ENCODE results near the gene TEAD1. TPM values are rescaled to one million over a fixed set of nuclear protein-coding genes. Genes with fewer than 3 reads are reported as not detected.

The TEAD1 gene
- polyA plus RNA-seq, 5 donors: 47.5 to 104 (median 79.0) TPM

DNA sequence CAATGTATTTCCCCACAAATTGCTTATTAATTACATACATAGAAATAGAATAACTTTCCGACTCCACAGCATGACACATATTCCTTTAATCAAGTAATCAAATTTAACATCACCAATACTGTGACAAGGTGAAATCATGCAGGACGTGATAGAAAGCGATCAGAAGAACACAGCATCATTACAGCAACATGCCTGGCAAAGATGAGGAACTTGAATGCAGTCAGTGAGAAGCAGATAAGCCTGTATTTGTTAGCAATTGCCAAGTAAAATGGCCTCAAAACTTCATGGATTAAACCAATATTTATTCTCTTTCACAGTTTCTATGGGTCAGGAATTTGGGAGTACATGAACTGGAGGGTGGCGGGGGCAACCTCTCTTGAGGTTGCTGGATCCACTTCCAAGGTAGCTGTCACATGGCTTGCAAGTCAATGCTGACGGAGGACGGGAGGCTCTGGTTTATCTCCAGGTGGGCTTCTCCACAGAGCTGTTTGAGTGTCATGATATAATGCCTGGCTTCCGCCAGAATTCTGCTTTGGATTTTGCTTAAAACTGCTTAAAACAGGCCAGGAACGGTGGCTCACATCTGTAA, 12.0 kb upstream of the TEAD1 start:
- no peak for DNase-seq

DNA sequence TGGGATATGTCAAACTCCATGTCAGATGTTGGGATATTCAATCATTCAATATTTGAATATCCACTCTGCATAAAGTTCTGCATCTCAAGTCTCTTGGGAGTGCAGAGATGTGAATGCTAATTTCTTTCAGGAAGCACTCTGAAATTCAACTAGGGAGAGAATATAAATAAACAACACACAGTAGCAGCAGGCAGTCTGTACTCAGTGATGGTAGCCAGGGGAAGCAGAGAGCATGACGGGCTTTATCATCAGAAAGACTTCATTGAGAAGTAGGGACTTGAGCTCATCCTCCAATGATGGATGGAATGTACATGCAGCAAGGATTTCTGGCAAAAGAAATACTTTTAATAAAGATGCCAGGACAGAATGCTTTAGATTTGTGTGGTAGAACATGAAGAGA, 9.8 kb upstream of the TEAD1 start:
- DNase-seq: no peak

DNA sequence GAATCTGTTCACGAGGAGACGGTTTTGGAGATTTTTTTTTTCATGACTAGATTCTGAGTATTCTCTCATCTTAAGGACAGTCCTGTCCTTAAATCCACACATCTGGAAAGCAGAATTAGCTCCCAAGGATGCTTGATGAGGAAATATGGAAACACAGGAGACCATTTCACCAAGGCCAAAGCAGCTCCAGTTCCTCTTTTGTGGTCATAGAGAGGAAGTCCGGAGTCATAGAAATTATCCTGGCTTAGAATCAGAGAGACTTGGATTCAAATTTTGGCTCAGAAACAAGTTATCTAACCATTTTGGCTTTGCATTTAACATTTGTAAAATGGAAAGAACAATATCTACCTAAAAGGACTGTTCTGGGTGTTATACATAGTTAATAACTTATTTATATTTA, 7.3 kb upstream of the TEAD1 start:
- no peak for DNase-seq

DNA sequence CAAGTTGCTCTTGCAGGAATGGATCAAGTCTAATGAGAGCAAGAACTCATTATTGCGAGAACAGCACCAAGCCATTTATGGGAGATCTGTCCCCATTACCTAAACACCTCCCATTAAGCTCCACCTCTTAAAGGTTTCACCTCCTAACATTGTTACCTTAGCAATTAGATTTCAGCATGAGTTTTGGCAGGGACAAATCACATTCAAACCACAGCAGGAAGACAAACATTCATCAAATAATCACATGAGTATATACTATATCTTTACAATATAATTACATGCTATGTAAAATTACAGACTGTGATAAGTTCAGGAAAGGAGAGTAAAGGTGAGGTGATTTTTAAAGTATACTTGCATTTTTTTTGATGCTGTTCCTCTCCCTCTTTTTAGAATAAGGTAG, 6.6 kb upstream of the TEAD1 start:
- no peak for DNase-seq

DNA sequence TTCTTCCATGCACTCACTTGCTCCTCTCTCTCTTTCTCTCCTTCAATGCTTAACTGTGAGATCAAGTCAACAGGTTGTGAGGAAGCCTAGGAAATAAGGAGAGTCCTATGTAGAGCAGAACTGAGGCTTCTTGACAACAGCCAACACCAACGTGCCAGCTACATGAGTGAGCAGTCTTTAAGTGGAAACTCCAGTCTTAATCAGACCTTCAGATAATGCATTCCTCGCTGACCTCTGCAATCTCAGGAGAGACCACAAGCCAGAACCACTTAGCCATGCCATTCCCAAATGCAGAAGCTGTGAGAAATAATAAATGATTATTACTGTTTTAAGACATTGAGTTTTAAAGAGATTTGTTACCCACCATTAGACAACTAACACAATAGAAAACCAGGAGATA, 6.1 kb upstream of the TEAD1 start:
- DNase-seq: no peak

DNA sequence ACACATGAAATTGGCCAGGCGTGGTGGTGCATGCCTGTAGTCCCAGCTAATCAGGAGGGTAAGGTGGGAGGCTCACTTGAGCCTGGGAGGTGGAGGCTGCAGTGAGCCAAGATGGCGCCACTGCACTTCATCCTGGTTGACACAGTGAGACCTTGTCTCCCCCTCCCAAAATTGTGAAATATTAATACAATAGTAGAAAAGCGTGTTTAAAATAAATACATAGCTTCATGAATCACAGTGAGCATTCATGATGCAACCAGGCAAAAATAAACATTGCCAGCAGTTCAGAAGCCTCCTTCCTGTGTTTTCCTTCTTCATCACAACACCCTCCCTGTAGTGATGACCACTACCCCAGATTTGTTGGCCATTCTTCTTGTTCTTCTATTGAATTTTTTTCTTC, 4.3 kb upstream of the TEAD1 start:
- DNase-seq: no peak

DNA sequence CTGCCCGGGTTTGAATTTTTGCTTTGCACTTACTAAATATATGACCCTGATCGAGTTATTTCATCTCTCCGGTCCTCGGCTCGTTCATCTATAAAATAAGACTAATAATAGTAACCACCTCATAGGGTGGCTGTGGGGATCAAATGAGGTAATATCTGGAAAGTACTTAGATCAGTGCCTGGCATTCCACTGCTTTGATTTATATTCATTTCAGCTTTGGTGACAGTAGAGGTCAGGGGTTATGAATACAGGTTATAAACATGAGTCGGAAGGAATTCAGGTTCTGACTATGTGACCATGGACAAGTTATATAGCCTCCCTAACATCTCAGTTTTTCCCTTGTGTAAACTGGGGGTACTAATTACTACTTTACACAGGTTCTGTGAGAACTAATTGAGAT, 2.9 kb upstream of the TEAD1 start:
- DNase-seq: no peak

DNA sequence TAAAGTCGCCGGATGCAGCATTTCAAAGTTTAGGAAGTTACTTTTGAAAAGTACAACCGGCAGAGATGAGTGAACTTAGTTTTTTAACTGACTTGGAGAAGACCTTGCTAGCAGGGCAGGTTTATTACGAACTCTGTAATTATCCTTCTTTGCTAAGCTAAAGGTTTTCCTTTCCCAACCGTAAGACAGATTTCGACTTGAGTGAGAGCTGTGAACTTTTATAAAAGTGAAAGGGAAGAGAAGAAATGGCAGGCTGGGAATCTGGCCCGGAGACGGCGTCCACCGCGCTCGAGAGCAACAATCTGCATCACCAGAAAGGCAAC, 659 bp upstream of the TEAD1 start:
- no peak for DNase-seq

DNA sequence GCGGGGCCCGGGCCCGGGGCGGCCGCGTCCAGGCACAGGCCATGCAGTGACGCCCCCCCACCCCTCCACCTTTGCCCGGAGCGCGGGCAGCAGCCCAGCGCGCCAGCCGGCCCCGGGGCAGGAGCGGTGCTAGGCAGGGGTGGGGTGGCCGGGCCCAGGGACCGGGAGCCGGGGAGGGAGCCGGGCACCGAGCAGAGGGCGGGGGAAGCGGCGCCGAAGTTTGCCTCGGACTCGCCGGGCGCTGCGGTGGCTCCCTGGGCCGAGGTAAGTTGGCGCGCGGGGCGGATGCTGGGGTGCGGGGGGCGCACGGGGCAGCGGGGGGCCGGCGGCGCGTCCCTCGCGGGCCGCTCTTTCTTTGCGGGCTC, 332 bp downstream of the TEAD1 start:
- no peak for DNase-seq

DNA sequence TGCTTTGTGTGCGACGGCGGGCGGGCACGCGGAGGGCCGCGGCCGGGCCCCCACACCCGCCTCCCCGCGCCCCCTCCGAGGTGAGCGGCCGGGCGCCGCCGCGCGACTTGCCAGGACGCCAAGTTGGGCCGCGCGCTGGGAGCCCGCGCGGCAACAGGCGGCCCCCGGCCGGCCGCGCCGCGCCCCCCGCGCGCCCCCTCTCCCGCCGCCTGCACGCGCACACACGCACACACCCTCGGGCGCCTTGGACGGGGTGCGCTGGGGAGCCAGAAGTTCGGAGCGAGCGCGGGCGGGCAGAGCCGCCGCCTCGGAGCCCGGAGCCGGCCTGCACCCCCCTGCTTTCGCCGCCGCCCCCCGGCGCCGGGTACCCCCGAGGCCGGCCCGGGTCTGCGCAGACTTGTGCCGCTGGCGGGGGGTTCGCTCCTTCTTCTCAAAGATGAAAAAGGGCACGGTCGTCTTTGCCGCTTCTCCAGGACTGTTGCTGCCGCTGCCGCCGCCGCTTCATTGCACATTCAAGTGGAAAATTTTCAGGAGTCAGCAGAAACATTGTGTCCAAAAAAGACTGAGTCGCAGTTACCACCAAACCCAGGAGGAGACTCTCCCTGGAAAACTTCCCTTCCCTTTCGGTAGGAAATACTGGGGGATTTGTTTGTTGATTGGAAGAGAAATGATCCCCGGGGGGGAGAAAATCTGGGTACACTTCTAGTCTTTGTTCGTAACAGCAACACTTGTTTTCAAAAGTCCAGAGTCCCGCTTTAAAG, 895 bp downstream of the TEAD1 start:
- no peak for DNase-seq

DNA sequence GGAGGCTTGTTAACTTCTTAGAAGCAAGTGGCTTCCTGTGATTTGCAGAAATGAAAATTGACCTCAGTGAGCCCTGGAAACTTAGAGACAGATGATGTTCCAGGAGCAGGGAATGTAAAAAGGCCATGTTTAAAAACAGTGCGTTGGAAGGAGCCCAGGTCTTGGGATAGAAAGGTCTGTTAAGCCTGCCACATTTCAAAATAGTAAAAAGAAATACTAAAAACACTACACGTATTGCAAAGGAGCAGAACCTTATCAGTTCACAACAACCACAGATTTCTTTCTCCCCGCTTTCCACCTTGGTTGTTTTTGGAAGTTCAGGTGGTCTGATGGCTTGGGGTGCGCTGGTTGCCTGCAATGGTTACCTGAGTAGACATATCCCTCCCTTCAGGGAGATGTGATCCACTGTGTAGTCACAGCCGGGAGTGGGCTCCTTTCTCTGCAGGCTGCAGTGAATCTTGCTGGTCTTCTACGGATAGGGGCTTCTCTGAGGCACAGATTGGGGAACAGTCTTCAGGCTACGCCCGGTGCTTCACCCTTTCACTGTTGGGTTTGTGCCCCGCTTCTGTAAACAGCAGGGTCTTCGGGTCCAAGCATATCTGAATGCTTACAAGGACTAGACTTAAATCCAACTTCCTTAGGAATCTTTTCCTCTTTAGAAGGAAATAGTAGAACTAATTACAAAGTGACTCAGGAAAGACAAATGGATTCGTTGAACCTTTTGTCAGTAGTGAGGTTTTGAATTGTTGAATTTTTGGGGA, 1.9 kb downstream of the TEAD1 start:
- DNase-seq: no peak

DNA sequence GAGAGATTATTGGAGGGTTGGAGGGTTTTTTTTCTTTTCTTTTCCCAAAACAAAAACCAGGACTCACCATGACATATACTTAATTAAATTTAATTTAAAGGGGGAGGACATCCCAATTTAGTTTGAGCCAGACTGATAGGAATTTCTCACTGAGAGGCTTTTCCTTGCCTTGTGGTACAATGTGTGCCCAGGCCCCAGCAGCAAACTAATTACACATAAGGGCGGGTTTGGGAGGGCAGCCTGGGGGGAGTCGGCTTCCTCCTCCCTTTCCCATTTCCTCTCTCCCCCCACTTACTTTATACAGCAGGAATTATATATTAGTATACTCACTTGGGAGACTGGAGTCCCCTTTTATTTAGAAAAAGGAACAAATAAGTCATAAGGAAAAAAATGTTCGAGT, 2.9 kb downstream of the TEAD1 start:
- DNase-seq: no peak

DNA sequence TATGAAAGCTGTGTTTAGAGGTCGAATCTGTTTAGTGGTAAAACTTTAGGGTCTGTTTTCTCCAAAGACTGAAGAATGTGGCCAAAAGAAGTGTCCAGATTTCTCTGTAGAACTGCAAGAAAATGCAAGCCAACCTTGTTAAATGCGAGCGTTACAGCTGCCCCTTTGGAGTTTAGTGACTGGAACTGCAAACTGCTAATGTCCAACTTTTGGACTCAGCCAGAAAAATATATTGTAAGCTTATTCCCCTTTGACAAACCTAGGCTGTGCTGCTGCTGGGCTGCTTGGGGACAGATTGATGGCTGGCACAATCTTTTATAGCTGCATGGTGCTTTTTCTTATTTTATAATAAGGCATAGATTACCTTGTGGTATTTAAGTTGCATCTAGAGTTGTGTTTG, 3.9 kb downstream of the TEAD1 start:
- DNase-seq: no peak

DNA sequence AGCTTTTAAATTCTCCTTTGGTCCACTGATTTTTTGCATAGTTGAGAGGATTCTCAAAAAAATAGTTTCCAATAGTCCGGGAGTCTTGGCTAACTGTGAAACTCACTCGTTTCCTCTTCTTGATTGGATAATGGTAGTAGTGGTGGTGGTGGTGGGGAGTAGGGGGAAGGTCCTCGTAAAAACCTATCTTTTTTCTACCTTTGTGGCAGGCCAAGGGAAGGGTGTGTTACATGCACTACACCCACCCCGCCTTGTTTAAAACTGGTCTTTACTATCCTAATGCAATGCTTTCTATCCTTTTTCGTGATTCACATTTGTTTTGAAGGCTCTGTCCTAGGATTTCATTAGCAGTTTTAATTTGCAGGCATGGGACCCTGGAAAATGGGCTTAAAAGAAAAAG, 4.8 kb downstream of the TEAD1 start:
- DNase-seq: no peak

DNA sequence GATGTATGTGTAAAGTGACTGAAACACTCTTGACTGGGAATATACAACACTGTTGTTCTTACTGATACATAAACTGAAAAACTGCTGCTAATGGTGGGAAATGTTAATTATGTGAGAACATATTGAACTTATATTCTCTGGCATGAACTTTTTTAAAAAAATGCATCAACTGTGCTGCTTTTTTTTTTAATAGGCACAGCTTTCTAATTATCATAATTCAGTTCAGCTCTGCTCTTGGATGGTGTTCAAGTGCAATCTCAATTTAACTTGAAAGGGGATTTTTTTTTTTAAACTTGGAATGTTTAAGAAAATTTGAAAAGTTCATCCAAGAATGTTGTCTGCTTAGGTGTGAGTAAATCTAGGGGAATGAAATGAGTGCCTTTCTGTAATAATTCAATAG, 5.2 kb downstream of the TEAD1 start:
- no peak for DNase-seq

DNA sequence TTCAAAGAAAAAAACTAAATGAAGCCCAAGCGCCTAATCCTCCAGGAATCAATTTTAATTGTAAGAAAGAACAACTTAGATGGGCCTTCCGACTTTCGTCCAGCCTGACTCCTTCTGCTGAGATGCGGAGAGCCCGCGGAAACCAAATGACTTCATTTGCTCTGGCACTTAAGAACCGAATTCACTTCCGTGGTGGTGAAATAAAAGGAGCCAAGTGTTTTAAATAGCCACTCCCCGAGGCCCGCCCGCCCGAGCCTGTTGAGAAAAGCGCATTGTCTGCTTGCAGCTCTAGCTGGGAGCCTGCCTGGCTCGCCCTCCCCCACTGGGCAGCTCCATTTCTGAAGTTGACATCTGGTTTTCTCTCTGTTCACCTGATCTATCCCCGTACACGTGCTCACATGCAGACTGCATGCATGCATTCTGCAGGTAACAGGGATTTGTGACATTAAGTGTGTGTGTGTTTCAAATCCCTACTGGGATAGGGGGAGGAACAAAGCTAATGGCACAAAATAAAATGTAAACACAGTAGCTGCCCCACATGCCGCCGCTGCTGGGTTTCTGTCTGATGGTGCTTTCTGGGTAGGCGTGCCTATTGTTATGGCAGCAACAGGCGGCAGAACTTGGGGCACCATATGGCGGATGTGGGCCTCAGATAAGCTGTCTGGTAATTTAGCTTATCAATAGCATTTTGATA, 6.2 kb downstream of the TEAD1 start:
- DNase-seq: peak; percentile 77 to 80

DNA sequence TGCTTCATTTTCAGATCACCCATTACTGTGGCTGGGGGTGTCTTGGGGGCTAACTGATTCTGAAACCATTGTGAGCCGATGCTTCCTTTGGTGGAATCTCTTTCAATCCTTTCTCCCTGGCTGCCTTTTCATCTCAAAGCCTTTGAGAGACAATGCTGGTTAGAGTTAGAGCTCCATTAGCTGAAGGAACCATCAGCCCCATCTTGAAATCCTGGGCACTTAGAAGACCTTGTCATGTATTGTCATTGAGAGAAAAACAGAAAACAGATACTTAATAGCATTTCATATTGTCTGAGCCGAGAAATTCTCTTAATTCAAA, 6.7 kb downstream of the TEAD1 start:
- no peak for DNase-seq

DNA sequence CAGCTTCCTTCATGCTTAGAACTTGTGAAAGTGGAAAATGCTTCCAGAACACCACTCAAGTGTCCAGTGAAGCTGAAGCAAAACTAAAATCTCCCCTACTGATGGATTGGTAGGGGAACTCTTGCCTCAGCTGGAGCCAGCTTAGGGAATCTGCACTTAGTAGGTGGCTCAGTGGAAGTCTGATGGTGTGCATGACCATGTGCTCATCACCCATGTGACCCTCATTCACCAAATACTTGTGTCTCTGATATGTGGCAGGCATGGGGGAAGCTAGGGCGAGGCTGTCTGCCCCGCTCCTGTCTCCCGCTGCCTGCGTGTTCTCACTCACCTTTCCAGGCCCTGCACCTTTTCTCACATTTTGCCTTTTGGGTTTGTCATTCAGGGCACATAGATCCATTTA, 7.2 kb downstream of the TEAD1 start:
- DNase-seq: no peak

DNA sequence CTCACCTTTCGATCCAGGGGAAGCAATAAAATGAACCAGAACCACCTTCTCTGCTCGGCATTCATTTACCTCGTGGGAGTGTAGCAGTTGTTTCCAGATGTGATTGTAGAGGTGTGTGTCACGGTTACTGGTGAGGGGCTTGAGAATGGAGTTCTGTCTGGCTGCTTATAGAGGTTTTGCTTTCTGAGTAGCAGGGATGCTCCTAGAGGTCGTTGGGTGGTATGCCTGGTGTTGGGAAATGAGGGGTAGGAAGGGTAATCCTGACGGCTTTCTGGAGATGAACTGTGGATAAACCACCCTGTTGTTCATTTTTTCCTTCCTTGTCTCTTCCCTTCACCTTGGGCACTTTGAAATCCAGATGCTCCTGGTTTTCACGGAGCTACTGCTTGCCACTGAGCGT, 8.1 kb downstream of the TEAD1 start:
- no peak for DNase-seq

DNA sequence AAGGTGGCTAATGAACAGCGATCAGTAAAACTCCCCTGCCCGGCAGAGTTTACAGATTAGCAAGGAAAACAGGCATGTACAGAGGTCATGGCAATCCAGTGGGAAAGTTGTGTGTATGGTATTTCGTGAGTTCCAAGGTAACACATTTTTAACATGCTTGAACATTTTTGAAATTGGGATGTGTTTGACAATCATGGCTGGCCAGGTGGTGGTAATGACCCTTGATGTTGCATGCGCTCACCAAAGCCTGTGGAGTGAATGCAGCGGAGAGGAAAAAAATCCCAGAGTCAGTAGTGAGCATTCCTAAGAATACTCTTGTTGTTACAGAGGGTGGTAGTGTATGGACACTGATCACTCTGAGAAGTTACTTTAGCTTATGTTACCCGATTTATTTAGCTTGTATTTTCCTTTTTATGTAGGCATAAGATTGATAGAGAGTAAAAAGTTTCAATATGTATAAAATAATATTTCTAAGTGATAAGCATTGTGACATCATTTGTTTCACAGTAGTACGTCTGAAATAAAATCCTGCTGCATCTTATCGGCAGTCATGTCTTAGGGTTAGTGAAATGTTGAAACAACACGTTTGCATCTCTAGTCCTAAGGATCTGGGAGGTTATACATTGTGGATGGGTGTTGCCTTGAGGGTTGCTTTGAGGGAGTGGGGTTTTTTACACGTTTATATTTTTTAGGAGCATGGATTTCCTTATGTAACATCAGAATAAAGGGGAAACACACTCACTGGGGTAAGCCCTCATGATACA, 8.7 kb downstream of the TEAD1 start:
- no peak for DNase-seq

DNA sequence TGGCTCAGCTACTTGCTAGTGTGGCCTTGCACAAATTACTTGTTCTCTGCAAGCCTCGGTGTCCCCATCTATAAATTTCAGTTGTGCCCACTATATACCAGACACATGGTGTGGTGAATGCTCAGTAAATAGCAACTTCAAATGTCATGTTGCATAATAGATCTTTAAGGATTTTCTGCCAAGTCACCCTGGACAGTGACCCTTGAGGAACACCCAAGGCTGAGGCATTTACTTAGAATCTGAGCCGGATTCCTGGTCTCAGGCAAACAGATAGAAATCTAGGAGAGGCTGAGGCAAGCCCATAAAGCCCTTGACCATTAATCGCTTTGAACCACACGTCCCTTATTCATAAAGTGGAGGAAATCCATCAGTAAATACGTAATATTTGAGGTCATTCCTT, 9.7 kb downstream of the TEAD1 start:
- DNase-seq: no peak

DNA sequence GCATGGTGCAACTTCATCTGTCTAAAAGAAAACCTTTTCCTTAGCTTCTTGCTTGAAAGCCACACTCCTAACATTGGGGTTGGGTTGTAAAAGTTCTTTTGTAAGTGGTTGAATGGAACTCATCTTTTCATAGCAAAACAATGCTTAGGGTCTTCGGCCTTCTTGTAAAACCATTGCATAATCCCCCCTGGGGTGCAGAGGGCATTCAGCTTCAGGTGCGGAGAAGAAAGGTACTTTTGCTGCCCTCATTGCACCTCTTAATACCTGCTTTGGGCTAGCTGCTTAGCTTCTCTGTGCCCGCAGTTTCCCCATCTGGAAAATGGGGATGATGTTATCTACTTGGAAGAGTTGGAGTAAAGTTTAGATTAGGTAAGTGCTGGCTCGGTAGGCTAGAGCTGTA, 10.1 kb downstream of the TEAD1 start:
- no peak for DNase-seq
